Esophagus squamous epithelium (tissue), 4 donors: ENCODE results near the gene CCNJL.

Experiments
- POLR2A ChIP-seq, 4 donors: fragments of 450-650 bp; IDR thresholded peaks; one replicate each; pipeline ENCODE4 v1.6.1; 2017; ENCODE audit warnings: antibody characterized with exemption in 4 of 4, mild to moderate bottlenecking in 4 of 4, moderate library complexity in 3 of 4
- TF ChIP-seq, protein P1 (sequence below), 6 experiments: fragments of 450-650 bp in 4 of 6; fragments of 200-600 bp in 2 of 6; sonication (generic) in 2 of 6; IDR thresholded peaks; one replicate each; pipeline ENCODE4 v1.5.1; 2016 to 2019; ENCODE audit warnings: antibody characterized with exemption in 6 of 6, mild to moderate bottlenecking in 4 of 6, moderate library complexity in 4 of 6

DNA sequence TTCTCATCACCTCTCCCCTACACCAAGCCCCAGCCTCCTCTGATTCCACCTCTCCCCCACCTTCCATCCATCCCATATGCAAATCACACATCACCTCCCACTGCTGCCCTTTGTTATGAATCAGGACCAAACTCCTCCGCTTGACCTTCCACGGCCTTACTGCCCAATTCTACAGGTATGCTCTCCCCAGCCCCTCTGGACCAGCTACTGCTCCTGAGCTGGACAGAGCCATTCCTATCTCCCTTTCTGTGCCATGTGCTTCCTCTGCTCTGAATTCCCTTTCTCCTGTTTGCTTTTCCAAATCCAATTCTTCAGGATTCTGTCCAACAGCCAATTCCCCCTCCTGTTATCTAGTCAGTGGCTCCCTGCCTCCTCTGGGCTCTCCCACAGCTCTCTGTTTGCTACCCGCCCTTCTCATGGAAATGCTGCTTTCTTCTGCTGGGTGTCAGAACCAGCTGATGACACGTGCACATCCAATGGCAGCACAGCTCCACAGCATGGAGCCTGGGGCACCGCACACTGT lies 74.7 kb downstream of the CCNJL start:
- TF ChIP-seq, protein P1, sequence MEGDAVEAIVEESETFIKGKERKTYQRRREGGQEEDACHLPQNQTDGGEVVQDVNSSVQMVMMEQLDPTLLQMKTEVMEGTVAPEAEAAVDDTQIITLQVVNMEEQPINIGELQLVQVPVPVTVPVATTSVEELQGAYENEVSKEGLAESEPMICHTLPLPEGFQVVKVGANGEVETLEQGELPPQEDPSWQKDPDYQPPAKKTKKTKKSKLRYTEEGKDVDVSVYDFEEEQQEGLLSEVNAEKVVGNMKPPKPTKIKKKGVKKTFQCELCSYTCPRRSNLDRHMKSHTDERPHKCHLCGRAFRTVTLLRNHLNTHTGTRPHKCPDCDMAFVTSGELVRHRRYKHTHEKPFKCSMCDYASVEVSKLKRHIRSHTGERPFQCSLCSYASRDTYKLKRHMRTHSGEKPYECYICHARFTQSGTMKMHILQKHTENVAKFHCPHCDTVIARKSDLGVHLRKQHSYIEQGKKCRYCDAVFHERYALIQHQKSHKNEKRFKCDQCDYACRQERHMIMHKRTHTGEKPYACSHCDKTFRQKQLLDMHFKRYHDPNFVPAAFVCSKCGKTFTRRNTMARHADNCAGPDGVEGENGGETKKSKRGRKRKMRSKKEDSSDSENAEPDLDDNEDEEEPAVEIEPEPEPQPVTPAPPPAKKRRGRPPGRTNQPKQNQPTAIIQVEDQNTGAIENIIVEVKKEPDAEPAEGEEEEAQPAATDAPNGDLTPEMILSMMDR (IDR thresholded peaks at IDR 0.05) = no peak
- no peak for TF ChIP-seq POLR2A (IDR thresholded peaks at IDR 0.05)
